Breast epithelium (tissue), 3 donors: Measurements from ENCODE around the gene AMMECR1.

ENCODE experiments used
- POLR2A ChIP-seq: fragments of 450-650 bp; IDR thresholded peaks from one replicate; pipeline ENCODE4 v1.6.1; 2016; ENCODE audit warnings: antibody characterized with exemption, mild to moderate bottlenecking, moderate library complexity
- TF ChIP-seq, protein P1 (sequence below), 3 donors: fragments of 450-650 bp; IDR thresholded peaks; one replicate each; pipeline ENCODE4 v1.5.1; 2016 to 2017; ENCODE audit warnings: antibody characterized with exemption in 3 of 3, mild to moderate bottlenecking in 3 of 3, moderate library complexity in 3 of 3

- no peak for TF ChIP-seq POLR2A
- TF ChIP-seq, protein P1, sequence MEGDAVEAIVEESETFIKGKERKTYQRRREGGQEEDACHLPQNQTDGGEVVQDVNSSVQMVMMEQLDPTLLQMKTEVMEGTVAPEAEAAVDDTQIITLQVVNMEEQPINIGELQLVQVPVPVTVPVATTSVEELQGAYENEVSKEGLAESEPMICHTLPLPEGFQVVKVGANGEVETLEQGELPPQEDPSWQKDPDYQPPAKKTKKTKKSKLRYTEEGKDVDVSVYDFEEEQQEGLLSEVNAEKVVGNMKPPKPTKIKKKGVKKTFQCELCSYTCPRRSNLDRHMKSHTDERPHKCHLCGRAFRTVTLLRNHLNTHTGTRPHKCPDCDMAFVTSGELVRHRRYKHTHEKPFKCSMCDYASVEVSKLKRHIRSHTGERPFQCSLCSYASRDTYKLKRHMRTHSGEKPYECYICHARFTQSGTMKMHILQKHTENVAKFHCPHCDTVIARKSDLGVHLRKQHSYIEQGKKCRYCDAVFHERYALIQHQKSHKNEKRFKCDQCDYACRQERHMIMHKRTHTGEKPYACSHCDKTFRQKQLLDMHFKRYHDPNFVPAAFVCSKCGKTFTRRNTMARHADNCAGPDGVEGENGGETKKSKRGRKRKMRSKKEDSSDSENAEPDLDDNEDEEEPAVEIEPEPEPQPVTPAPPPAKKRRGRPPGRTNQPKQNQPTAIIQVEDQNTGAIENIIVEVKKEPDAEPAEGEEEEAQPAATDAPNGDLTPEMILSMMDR (IDR thresholded peaks at IDR 0.05), result no peak
These were observed 156.6 kb downstream of the AMMECR1 start for GRCh38 chrX:110161361-110161686.
